Measurements from ENCODE around the gene EEFSEC.

DNA sequence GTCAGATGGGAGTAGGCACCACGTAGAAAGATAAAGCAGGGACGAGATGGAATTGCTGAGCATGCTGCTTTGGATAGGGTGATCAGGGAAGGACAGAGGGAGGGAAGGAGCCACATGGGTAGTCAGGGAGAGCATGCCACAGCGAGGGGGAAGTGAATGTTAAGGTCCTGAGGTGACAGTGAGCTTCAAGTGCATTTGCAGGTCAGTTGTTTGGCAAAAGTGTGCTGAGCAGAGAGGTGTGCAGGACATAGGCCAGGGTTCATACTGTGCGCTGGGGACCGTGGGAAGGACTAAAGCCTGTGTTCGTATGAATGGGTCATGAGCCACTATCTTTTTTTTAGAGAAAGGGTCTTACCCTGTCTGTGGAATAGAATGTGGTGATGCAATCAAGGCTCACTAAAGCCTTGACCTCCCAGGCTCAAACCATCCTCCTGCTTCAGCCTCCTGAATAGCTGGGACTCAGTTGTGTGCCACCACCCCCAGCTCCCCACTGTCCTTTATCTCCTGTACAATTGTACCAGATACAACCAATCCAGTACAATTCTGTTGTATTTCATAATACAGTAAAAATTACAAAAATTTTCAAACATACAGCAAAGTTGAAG is 205.9 kb downstream of the EEFSEC start:
- TF ChIP-seq, protein P1, sequence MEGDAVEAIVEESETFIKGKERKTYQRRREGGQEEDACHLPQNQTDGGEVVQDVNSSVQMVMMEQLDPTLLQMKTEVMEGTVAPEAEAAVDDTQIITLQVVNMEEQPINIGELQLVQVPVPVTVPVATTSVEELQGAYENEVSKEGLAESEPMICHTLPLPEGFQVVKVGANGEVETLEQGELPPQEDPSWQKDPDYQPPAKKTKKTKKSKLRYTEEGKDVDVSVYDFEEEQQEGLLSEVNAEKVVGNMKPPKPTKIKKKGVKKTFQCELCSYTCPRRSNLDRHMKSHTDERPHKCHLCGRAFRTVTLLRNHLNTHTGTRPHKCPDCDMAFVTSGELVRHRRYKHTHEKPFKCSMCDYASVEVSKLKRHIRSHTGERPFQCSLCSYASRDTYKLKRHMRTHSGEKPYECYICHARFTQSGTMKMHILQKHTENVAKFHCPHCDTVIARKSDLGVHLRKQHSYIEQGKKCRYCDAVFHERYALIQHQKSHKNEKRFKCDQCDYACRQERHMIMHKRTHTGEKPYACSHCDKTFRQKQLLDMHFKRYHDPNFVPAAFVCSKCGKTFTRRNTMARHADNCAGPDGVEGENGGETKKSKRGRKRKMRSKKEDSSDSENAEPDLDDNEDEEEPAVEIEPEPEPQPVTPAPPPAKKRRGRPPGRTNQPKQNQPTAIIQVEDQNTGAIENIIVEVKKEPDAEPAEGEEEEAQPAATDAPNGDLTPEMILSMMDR (IDR thresholded peaks at IDR 0.05): no peak
- TF ChIP-seq EP300 (IDR thresholded peaks at IDR 0.05): no peak
- TF ChIP-seq POLR2A (IDR thresholded peaks at IDR 0.05): no peak
